Inflammatory macrophage (primary cell): Measurements from ENCODE around the gene HSFX1.
"Not testable (repeated sequence)": the region's sequence is repeated elsewhere in the genome, so short reads cannot be mapped to it uniquely, and the experiment has no call there.

Experiments
- DNase-seq, 2 donors: peaks; one replicate each; pipeline ENCODE4 v3.0.0-alpha.2; 2020 to 2022
- total RNA-seq, 18 experiments: gene quantifications; one replicate each; lab custom pipeline; 2026; ENCODE audit warnings: mixed read lengths in 6 of 18, inconsistent platforms in 2 of 18; lab: John Stamatoyannopoulos, UW

Gene HSFX1
- total RNA-seq = 0 to 0.06 (median 0) reads per million in 18 experiments

- DNase-seq = not testable (repeated sequence)
Observed at GRCh38 chrX:149773768-149774167, at the start of gene HSFX1. Gene HSFX1, plus strand, starts transcription at chrX:149774068. Its CDS starts 614 bp downstream, at chrX:149774682.

DNA sequence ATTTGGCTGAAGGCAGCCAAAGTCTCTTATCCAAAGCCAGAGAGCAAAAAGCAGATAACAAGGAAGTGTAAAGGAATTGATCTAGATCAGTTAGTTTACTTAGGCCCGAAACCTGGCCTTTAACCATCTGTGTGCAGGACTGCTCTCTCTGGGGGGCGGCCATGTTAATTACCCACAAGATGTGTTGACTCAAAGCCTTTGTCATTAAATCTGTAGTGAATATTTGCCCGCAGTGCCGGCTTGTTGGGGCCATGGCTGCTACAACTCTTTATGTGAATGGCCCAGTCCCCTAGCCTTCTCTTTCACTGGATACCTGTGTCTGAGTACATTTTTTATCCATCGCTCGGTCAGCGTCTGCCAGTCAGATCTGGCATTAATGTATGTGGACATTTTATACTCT lies 46.6 kb upstream of the HSFX1 start:
- not testable (repeated sequence) for DNase-seq

DNA sequence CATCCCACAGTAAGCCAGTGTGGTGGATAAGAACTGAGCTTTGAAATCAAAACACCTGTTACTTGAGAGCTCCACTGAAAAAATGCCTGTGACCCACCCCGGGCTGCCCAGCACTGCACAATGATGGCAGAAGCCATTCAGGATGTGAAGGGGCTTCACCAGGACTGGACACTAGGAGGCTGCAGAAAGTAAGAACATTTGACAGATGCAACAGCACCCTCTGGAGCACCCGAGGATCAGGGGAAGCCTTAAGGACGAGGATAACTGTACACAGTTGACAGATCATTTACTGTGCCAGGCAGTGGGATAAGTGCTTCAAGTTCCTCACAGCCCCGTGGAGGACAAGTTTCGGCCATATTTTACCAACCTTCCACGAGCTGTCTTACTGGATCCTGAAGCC lies 31.6 kb upstream of the HSFX1 start:
- not testable (repeated sequence) for DNase-seq

DNA sequence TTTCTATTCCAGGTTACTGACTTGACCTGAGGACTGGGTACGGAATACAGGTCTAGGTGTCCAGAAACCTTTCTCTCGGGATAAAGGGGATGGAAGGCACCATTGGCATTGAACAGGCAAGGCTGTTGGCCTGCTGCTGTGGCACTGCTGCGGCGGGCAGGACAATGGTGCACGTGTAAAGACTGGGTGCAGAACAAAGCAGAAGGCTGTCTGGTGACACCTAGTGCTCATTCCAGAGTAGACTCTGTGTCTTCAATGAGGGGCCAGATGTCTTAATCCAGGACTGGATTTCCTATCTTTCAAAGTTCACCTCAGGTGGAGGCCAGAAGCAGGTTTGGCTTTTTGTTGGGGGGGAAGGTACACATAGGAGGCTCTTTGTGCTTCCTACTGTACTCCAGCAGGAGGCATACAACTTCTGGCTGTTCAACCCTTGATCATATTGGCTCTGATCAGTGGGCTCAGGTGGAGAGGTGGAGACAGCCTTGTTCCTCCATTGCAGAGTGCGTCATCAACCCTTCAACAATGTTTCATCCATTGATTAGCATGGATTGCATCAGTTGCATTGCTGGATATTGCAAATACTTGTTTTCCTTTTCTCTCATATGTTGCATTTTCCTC lies 27.4 kb upstream of the HSFX1 start:
- not testable (repeated sequence) for DNase-seq

- DNase-seq = no peak
Observed at GRCh38 chrX:149757206-149758067, 16.4 kb upstream of the HSFX1 start.

- no peak for DNase-seq
Observed at GRCh38 chrX:149758068-149758714, 15.7 kb upstream of the HSFX1 start.

DNA sequence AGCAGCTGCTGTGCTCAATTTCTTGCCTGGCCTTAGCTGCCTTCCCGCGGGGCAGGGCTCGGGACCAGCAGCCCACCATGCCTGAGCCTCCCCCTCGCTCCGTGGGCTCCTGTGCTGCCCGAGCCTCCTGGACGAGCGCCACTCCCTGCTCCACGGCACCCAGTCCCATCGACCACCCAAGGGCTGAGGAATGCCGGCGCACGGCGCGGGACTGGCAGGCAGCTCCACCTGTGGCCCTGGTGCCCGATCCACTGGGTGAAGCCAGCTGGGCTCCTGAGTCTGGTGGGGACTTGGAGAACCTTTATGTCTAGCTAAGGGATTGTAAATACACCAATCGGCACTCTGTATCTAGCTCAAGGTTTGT lies 15.2 kb upstream of the HSFX1 start:
- DNase-seq = not testable (repeated sequence)

- DNase-seq = no peak
Observed at GRCh38 chrX:149759824-149760223, 14.0 kb upstream of the HSFX1 start.

- DNase-seq = no peak
Observed at GRCh38 chrX:149760965-149761364, 12.9 kb upstream of the HSFX1 start.

- not testable (repeated sequence) for DNase-seq
Observed at GRCh38 chrX:149761858-149762674, 11.8 kb upstream of the HSFX1 start.

- DNase-seq = no peak
Observed at GRCh38 chrX:149762696-149763614, 10.9 kb upstream of the HSFX1 start.

GRCh38 chrX:149770344-149770743 lies 3.5 kb upstream of the HSFX1 start:
- DNase-seq = not testable (repeated sequence)

GRCh38 chrX:149773026-149773425 lies 842 bp upstream of the HSFX1 start:
- not testable (repeated sequence) for DNase-seq

- not testable (repeated sequence) for DNase-seq
Observed at GRCh38 chrX:149777999-149778398, 4.1 kb downstream of the HSFX1 start.

DNA sequence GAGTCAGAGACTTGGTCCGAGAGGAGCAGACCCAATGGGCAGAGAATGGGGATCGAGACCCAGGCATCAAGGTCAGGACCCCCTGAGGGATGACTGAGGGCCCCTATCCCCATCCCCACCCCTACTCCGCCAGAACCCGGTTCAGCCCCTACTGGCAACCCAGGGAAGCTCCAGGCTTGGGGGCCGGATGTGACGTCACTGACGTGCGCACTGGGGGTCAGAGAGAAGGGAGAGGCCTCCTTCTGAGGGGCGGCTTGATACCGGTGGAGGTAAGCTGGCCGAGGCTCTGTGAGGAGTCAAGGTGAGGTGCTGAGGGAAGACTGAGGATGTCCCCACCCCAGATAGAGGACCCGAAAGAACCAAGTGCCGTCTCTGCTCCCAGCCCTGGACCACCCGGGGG lies 7.9 kb downstream of the HSFX1 start, which contains the start of gene MAGEA9:
MAGEA9 (plus strand) TSS at position 204 of the 400 bp plus-strand sequence. CDS start 4,281 bp downstream, outside the sequence.
- not testable (repeated sequence) for DNase-seq

- DNase-seq = not testable (repeated sequence)
Observed at GRCh38 chrX:149795531-149795930, 21.7 kb downstream of the HSFX1 start.

DNA sequence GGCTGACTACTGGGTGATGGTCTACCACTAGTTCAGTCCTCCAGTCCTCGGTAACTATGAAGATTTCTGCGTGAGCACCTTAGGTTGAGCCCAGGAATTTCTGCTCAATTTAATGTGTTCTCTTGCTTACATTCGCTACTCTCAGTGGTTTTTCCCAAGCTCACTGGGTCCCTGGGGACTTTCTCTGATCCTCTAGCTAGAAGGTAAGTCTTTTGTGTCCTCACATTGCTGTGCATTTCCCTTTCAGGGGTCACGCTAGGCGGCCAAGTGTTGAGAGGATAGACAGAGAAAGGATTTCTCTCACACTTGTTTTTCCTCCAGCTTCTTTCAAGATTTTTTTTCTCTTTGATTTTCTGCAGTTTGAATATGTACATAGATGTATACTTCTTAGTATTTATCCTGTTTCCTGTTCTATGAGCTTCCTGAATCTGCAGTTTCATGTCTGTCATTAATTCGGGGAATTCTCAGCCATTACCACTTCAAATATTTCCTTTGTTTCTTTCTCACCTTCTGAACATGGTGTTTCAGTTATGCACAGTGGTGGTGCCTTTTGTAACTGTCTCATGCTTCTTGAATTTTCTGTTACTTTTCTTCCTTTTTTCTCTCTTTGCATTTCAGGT lies 25.3 kb downstream of the HSFX1 start:
- DNase-seq = no peak

GRCh38 chrX:149799938-149800337 lies 26.1 kb downstream of the HSFX1 start:
- no peak for DNase-seq

DNA sequence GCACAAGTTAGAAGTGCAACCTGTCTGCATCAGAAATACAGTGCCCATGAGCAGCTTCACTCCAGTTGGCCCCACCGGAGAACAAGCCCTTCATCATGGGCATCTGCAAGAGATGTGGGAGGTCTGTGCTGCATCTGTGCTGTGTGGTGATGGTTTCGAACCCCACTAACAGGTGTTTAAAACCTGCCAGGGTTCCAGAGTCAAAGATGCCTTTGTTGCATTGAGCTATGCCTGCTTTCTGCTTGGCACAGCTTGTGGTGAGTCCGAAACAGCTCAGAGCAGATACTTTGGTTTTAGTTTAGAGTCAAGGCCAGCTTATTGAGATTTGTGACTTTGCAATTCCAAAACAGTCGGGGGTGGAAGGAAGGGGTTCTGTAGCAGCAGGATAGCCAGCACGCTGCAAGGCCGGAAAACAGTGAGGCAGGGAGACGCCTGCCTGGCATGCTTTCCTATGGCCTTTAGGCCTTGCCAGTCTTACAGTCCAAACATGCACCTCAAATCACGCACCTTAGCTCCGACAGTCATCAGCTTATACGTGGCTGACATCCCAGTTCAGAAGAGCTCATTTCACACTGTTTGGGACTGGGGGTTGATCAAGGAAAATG lies 29.7 kb downstream of the HSFX1 start:
- DNase-seq = no peak

DNA sequence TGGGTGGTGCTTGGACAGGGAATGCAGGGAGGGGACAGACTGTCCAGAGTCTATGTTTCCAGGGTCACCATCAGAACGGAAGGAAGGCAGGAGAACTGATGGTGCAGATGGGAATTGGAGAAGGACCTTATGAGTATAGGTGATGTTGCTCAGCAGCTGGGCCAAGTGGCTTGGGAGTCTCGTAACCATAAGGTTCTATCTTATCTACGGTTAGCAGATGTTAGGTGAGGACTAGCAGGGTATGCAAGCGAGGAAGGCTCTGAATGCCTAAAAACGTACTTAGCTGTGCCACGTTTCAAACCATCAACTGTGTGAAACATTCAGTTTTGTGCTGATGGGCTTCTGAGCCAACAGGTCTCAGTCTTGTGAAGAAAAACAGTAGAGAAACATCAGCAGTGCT lies 30.2 kb downstream of the HSFX1 start:
- no peak for DNase-seq
